Trophoblast cell (in vitro differentiated cells and primary cell): ENCODE measurements around the gene P3H3.

Source experiments
- DNase-seq, 2 donors: peaks; one replicate each; pipeline ENCODE4 v3.0.0-alpha.2; 2016
- H2AFZ ChIP-seq: 2 replicates; pipeline ENCODE4 v1.6.1; 2013; ENCODE audit warnings: low read length, moderate library complexity, mild to moderate bottlenecking; ENCODE audit not compliant: insufficient read depth, poor library complexity
- H2AK5ac ChIP-seq: 2 replicates; pipeline ENCODE4 v1.6.1; 2013; ENCODE audit warnings: mild to moderate bottlenecking, low read length
- H2BK120ac ChIP-seq: 2 replicates; pipeline ENCODE4 v1.6.1; 2013; ENCODE audit warnings: low read length, mild to moderate bottlenecking, moderate library complexity; ENCODE audit not compliant: insufficient read depth, poor library complexity
- H2BK12ac ChIP-seq: 2 replicates; pipeline ENCODE4 v1.6.1; 2013; ENCODE audit warnings: mild to moderate bottlenecking, low read length, moderate library complexity
- H2BK5ac ChIP-seq: 2 replicates; pipeline ENCODE4 v1.6.1; 2013; ENCODE audit warnings: low read length, low read depth, moderate library complexity, mild to moderate bottlenecking; ENCODE audit not compliant: poor library complexity
- H3K14ac ChIP-seq: 2 replicates; pipeline ENCODE4 v1.6.1; 2013; ENCODE audit warnings: mild to moderate bottlenecking, low read length
- H3K18ac ChIP-seq: 2 replicates; pipeline ENCODE4 v1.6.1; 2013; ENCODE audit warnings: mild to moderate bottlenecking, low read length
- H3K23ac ChIP-seq: 2 replicates; pipeline ENCODE4 v1.6.1; 2013; ENCODE audit warnings: low read length
- H3K27ac ChIP-seq: 2 replicates; pipeline ENCODE4 v1.5.1; 2013; ENCODE audit warnings: low read depth, mild to moderate bottlenecking, inconsistent platforms, low read length, moderate library complexity
- H3K27me3 ChIP-seq: 2 replicates; pipeline ENCODE4 v1.6.1; 2013; ENCODE audit warnings: inconsistent platforms, mild to moderate bottlenecking, low read length, moderate library complexity; ENCODE audit not compliant: insufficient read depth
- H3K36me3 ChIP-seq, 2 experiments: 1 replicate in 1 of 2; 2 replicates in 1 of 2; pipeline ENCODE4 v1.6.1; 2013; ENCODE audit warnings: low read length in 2 of 2, mild to moderate bottlenecking in 2 of 2, moderate library complexity in 1 of 2; ENCODE audit not compliant: insufficient read depth in 2 of 2, control insufficient read depth in 1 of 2
- H3K4ac ChIP-seq: 2 replicates; pipeline ENCODE4 v1.6.1; 2013; ENCODE audit warnings: low read depth, mild to moderate bottlenecking, low read length, moderate library complexity
- H3K4me1 ChIP-seq, 2 experiments: 1 replicate in 1 of 2; 2 replicates in 1 of 2; pipeline ENCODE4 v1.6.1; 2013; ENCODE audit warnings: low read length in 2 of 2, mild to moderate bottlenecking in 2 of 2, moderate library complexity in 1 of 2; ENCODE audit not compliant: insufficient read depth in 2 of 2, control insufficient read depth in 1 of 2
- H3K4me2 ChIP-seq: 2 replicates; pipeline ENCODE4 v1.6.1; 2013; ENCODE audit warnings: inconsistent platforms, mild to moderate bottlenecking, low read length, moderate library complexity
- H3K4me3 ChIP-seq: 2 replicates; pipeline ENCODE4 v1.5.1; 2013; ENCODE audit warnings: mild to moderate bottlenecking, low read depth, low read length, inconsistent platforms
- H3K79me1 ChIP-seq: one replicate; pipeline ENCODE4 v1.6.1; 2013; ENCODE audit warnings: low read length
- H3K79me2 ChIP-seq: 2 replicates; pipeline ENCODE4 v1.6.1; 2013; ENCODE audit warnings: low read length, mild to moderate bottlenecking; ENCODE audit not compliant: control insufficient read depth, insufficient read depth, poor library complexity
- H3K9ac ChIP-seq: 2 replicates; pipeline ENCODE4 v1.6.1; 2013; ENCODE audit warnings: mild to moderate bottlenecking, low read length
- H3K9me3 ChIP-seq: 2 replicates; pipeline ENCODE4 v1.6.1; 2013; ENCODE audit warnings: low read depth, mild to moderate bottlenecking, control low read depth, inconsistent platforms, low read length; ENCODE audit not compliant: insufficient read depth
- H4K12ac ChIP-seq: 2 replicates; pipeline ENCODE4 v1.6.1; 2013; ENCODE audit warnings: low read depth, mild to moderate bottlenecking, low read length, moderate library complexity
- H4K8ac ChIP-seq: 2 replicates; pipeline ENCODE4 v1.6.1; 2013; ENCODE audit warnings: low read depth, mild to moderate bottlenecking, low read length, moderate library complexity
- H4K91ac ChIP-seq: one replicate; pipeline ENCODE4 v1.6.1; 2013; ENCODE audit warnings: low read depth, mild to moderate bottlenecking, low read length, moderate library complexity
- WGBS: extraction: QIAGEN DNeasy Blood & Tissue Kit; methylation state at CpG from one replicate; pipeline ENCODE4 v1.1.7; 2013; ENCODE audit warnings: missing lambda C conversion rate; ENCODE audit not compliant: insufficient read length, insufficient coverage; ENCODE audit errors: extremely low coverage; 5-methylcytosine and 5-hydroxymethylcytosine counted together

The P3H3 gene

GRCh38 chr12:6852651-6853354 lies 24.6 kb downstream of the P3H3 start:
- Histone ChIP-seq H4K8ac (peak overlapping the region; percentile 75), H3K27me3 (no peaks in the 10 kb centered on the region), H2BK120ac (no peak overlapping the region), H2AFZ (peak overlapping the region; percentile 20), H2BK12ac (peak overlapping the region; percentile 16), H3K14ac (peak overlapping the region; percentile 21), H3K4ac (peak overlapping the region; percentile 65), H3K36me3 (peaks cover 25 to 41% of the 10 kb centered on the region in 2 experiments), H2AK5ac (peak overlapping the region; percentile 76), H3K79me1 (peaks cover 5% of the 10 kb centered on the region), H3K4me2 (peak overlapping the region; percentile 60), H3K79me2 (peaks cover 4% of the 10 kb centered on the region), H3K9ac (peak overlapping the region; percentile 57), H4K91ac (peak overlapping the region; percentile 84), H3K27ac (peak overlapping the region; percentile 35), H3K9me3 (no peaks in the 10 kb centered on the region), H2BK5ac (no peak overlapping the region), H3K18ac (peak overlapping the region; percentile 60), H3K4me1 (peaks cover 14 to 15% of the 10 kb centered on the region in 2 experiments), H4K12ac (peak overlapping the region; percentile 67), H3K4me3 (peak overlapping the region; percentile 76), H3K23ac (no peak overlapping the region)
- DNase-seq: no peak
- no CpG with 5 or more reads among the region's 18 CpGs for WGBS

GRCh38 chr12:6853626-6854025 lies 25.4 kb downstream of the P3H3 start:
- Histone ChIP-seq H3K27ac (no peak overlapping the region), H2BK120ac (no peak overlapping the region), H3K4me2 (no peak overlapping the region), H3K4me1 (peaks cover 14 to 15% of the 10 kb centered on the region in 2 experiments), H2AFZ (no peak overlapping the region), H4K8ac (no peak overlapping the region), H2BK5ac (no peak overlapping the region), H3K79me1 (peaks cover 5% of the 10 kb centered on the region), H4K91ac (no peak overlapping the region), H2BK12ac (no peak overlapping the region), H3K9me3 (no peaks in the 10 kb centered on the region), H3K4me3 (no peak overlapping the region), H3K9ac (peak overlapping the region; percentile 1), H3K14ac (no peak overlapping the region), H3K36me3 (peaks cover 30 to 47% of the 10 kb centered on the region in 2 experiments), H2AK5ac (no peak overlapping the region), H3K27me3 (no peaks in the 10 kb centered on the region), H3K18ac (no peak overlapping the region), H3K79me2 (peaks cover 4% of the 10 kb centered on the region), H4K12ac (no peak overlapping the region), H3K4ac (no peak overlapping the region), H3K23ac (no peak overlapping the region)
- WGBS: no CpG with 5 or more reads among the region's 1 CpG
- DNase-seq: no peak

GRCh38 chr12:6854036-6854435 lies 25.8 kb downstream of the P3H3 start:
- Histone ChIP-seq H3K27ac (no peak overlapping the region), H4K12ac (no peak overlapping the region), H3K79me2 (peaks cover 4% of the 10 kb centered on the region), H3K79me1 (peaks cover 5% of the 10 kb centered on the region), H2BK120ac (no peak overlapping the region), H3K9me3 (no peaks in the 10 kb centered on the region), H3K18ac (no peak overlapping the region), H2AFZ (no peak overlapping the region), H3K14ac (no peak overlapping the region), H2BK12ac (no peak overlapping the region), H3K9ac (peak overlapping the region; percentile 1), H3K23ac (no peak overlapping the region), H3K27me3 (no peaks in the 10 kb centered on the region), H3K36me3 (peaks cover 30 to 47% of the 10 kb centered on the region in 2 experiments), H3K4me2 (no peak overlapping the region), H2AK5ac (no peak overlapping the region), H3K4me1 (peaks cover 14 to 15% of the 10 kb centered on the region in 2 experiments), H4K91ac (no peak overlapping the region), H3K4ac (no peak overlapping the region), H3K4me3 (no peak overlapping the region), H2BK5ac (no peak overlapping the region), H4K8ac (no peak overlapping the region)
- DNase-seq: no peak
- WGBS: no CpG with 5 or more reads among the region's 6 CpGs

GRCh38 chr12:6855322-6855721 lies 27.1 kb downstream of the P3H3 start:
- H3K18ac ChIP-seq: no peak overlapping the region
- H4K12ac ChIP-seq: no peak overlapping the region
- H3K79me1 ChIP-seq: peaks cover 5% of the 10 kb centered on the region
- WGBS: no CpG with 5 or more reads among the region's 14 CpGs
- peaks cover 4% of the 10 kb centered on the region for H3K79me2 ChIP-seq
- DNase-seq: no peak
- H3K27me3 ChIP-seq: no peaks in the 10 kb centered on the region
- no peak overlapping the region for H2AK5ac ChIP-seq
- H3K14ac ChIP-seq: no peak overlapping the region
- peaks cover 10% of the 10 kb centered on the region in 2 experiments for H3K4me1 ChIP-seq
- peaks cover 38 to 50% of the 10 kb centered on the region in 2 experiments for H3K36me3 ChIP-seq
- H3K4ac ChIP-seq: no peak overlapping the region
- no peaks in the 10 kb centered on the region for H3K9me3 ChIP-seq
- no peak overlapping the region for H2BK120ac ChIP-seq
- no peak overlapping the region for H3K4me2 ChIP-seq
- H4K8ac ChIP-seq: no peak overlapping the region
- H4K91ac ChIP-seq: no peak overlapping the region
- H3K27ac ChIP-seq: no peak overlapping the region
- H3K9ac ChIP-seq: no peak overlapping the region
- no peak overlapping the region for H3K23ac ChIP-seq
- H2BK12ac ChIP-seq: no peak overlapping the region
- no peak overlapping the region for H2BK5ac ChIP-seq
- H2AFZ ChIP-seq: no peak overlapping the region
- H3K4me3 ChIP-seq: no peak overlapping the region
